Measurements from ENCODE around the gene NEMP2. TPM values are rescaled to one million over a fixed set of nuclear protein-coding genes. Genes with fewer than 3 reads are reported as not detected.

NEMP2 gene
- total and polyA plus RNA-seq, 2 experiments from 2014 or later, result 3.2 to 9.9 TPM

DNA sequence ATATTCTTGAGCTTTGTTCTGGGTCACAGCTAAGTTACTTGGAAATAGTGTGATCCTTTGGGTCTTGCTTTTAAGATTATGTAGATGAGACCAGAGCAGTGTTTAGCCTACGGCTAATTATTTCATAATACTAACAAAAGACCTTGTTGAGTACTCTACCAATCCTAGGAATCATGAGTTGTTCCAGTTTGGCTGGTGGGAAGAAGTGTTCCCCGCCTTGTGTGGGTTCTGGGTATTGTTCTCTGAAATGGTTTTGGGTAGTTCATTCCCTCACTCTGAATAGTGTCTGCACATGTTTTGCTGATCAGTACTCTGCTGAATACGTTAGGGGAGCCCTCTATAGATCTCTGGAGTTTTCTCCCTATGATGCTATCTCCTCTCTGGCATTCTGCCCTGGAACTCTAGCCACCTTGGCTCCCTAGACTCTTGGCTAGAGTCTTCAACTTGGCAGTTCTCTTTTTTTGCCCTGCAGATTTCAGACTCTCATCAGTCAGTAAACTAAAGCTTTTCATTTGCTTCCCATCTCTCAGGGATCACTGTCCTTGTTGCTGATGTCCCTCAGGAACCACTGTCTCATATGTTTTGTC is 48.4 kb downstream of the NEMP2 start:
- Histone ChIP-seq H3K9me3 (ENCODE audit: low read depth) (peaks cover 4% of the 10 kb centered on the region), H3K4me3 (no peak overlapping the region)

DNA sequence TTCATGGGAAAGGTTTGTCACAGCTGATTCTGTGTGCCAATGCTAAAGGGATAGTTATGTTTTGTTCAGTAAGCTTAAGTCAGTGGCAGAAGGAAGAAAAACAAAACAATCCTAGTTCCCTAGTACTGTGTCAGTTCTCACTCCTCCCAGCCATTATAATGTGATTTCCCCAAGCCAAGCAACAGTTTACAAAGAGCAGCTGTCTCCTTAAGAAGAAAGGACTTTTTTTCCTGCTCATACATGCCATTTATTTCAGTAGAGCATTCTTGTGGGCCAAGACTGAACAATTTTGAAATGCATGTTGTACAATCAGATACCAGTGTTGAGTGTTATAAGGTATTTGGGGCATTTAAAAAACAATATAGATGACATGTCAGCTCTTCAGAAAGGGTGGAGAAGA is 52.1 kb downstream of the NEMP2 start:
- Histone ChIP-seq H3K4me2 (no peak overlapping the region), H3K36me3 (replicated peaks; ENCODE audit: insufficient read depth, low read depth) (no peaks in the 10 kb centered on the region), H3K79me2 (no peaks in the 10 kb centered on the region), H2AFZ (no peak overlapping the region), H3K4me3 (no peak overlapping the region), H4K20me1 (ENCODE audit: insufficient read depth, poor library complexity, severe bottlenecking) (no peaks in the 10 kb centered on the region), H3K9me2 (replicated peaks; ENCODE audit: insufficient read depth) (no peaks in the 10 kb centered on the region), H3K9me3 (ENCODE audit: low read depth) (no peaks in the 10 kb centered on the region), H3K27ac (no peak overlapping the region), H3K27me3 (no peaks in the 10 kb centered on the region), H3K4me1 (ENCODE audit: insufficient read depth) (peaks cover 17% of the 10 kb centered on the region)
- DNase-seq (ENCODE audit: low spot score), result no peak
- TF ChIP-seq, protein P1, sequence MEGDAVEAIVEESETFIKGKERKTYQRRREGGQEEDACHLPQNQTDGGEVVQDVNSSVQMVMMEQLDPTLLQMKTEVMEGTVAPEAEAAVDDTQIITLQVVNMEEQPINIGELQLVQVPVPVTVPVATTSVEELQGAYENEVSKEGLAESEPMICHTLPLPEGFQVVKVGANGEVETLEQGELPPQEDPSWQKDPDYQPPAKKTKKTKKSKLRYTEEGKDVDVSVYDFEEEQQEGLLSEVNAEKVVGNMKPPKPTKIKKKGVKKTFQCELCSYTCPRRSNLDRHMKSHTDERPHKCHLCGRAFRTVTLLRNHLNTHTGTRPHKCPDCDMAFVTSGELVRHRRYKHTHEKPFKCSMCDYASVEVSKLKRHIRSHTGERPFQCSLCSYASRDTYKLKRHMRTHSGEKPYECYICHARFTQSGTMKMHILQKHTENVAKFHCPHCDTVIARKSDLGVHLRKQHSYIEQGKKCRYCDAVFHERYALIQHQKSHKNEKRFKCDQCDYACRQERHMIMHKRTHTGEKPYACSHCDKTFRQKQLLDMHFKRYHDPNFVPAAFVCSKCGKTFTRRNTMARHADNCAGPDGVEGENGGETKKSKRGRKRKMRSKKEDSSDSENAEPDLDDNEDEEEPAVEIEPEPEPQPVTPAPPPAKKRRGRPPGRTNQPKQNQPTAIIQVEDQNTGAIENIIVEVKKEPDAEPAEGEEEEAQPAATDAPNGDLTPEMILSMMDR (IDR thresholded peaks at IDR 0.05; ENCODE audit: poor library complexity), result no peak
- TF ChIP-seq EZH2 (IDR thresholded peaks at IDR 0.05; ENCODE audit: borderline replicate concordance) (no peak), EZH2phosphoT487 (IDR thresholded peaks at IDR 0.05; ENCODE audit: low read depth, severe bottlenecking, unreplicated experiment) (no peak)

More for the DNA sequence above, 48.4 kb downstream of the NEMP2 start:
- 87% methylated on average over 3 of the region's 3 CpGs for whole genome bisulfite sequencing (ENCODE audit: low lambda C conversion rate, missing lambda C conversion rate)
- H3K4me1 ChIP-seq (ENCODE audit: insufficient read depth), result peaks cover 1% of the 10 kb centered on the region
- H3K79me2 ChIP-seq, result no peaks in the 10 kb centered on the region
- TF ChIP-seq, protein P1 (IDR thresholded peaks at IDR 0.05; ENCODE audit: poor library complexity), result no peak
- TF ChIP-seq EZH2 (IDR thresholded peaks at IDR 0.05; ENCODE audit: borderline replicate concordance), result no peak
- TF ChIP-seq EZH2phosphoT487 (IDR thresholded peaks at IDR 0.05; ENCODE audit: low read depth, severe bottlenecking, unreplicated experiment), result no peak
- H2AFZ ChIP-seq, result no peak overlapping the region
- no peaks in the 10 kb centered on the region for H3K27me3 ChIP-seq
- no peak overlapping the region for H3K27ac ChIP-seq
- no peaks in the 10 kb centered on the region for H3K9me2 ChIP-seq (replicated peaks; ENCODE audit: insufficient read depth)
- H3K36me3 ChIP-seq (replicated peaks; ENCODE audit: insufficient read depth, low read depth), result no peaks in the 10 kb centered on the region
- no peak for DNase-seq (ENCODE audit: low spot score)
- no peaks in the 10 kb centered on the region for H4K20me1 ChIP-seq (ENCODE audit: insufficient read depth, poor library complexity, severe bottlenecking)
- H3K4me2 ChIP-seq, result no peak overlapping the region

DNA sequence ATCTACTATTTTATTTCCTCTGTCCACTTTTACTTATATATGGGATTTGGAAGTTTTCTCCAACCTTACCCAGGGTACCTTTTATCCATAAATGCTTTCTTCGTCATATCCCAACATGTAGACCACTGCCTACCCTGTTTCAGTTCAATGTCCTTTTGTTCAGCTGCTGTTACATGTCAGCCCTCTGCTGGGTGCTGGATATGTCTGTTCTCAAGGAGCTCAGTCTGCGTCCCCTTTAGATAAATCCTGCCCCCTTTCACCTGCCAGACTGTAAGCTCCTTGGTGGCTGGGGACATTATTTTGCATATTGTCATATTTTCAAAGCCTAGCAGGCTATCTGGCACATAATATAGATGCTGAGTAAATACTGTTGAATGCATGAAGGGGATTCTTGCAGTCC is 53.2 kb downstream of the NEMP2 start:
- H3K27ac ChIP-seq, result no peak overlapping the region

More for the DNA sequence above, 53.2 kb downstream of the NEMP2 start:
- Histone ChIP-seq H2AFZ (no peak overlapping the region), H3K4me1 (ENCODE audit: insufficient read depth) (peaks cover 20% of the 10 kb centered on the region), H3K9me3 (ENCODE audit: low read depth) (no peaks in the 10 kb centered on the region), H3K79me2 (no peaks in the 10 kb centered on the region), H3K9me2 (replicated peaks; ENCODE audit: insufficient read depth) (no peaks in the 10 kb centered on the region), H3K36me3 (replicated peaks; ENCODE audit: insufficient read depth, low read depth) (no peaks in the 10 kb centered on the region), H3K4me3 (no peak overlapping the region), H4K20me1 (ENCODE audit: insufficient read depth, poor library complexity, severe bottlenecking) (no peaks in the 10 kb centered on the region), H3K4me2 (no peak overlapping the region), H3K27me3 (no peaks in the 10 kb centered on the region)
- no peak for DNase-seq (ENCODE audit: low spot score)
- 92% methylated on average over 2 of the region's 2 CpGs for WGBS (ENCODE audit: low lambda C conversion rate, missing lambda C conversion rate)
- TF ChIP-seq EZH2phosphoT487 (IDR thresholded peaks at IDR 0.05; ENCODE audit: low read depth, severe bottlenecking, unreplicated experiment), result no peak
- TF ChIP-seq, protein P1 (IDR thresholded peaks at IDR 0.05; ENCODE audit: poor library complexity), result no peak
- no peak for TF ChIP-seq EZH2 (IDR thresholded peaks at IDR 0.05; ENCODE audit: borderline replicate concordance)
